ENCODE measurements around the gene EFCAB9. TPM values are rescaled to one million over a fixed set of nuclear protein-coding genes. Genes with fewer than 3 reads are reported as not detected.

Gene EFCAB9
- total RNA-seq, 4 donors from 2014 or later: not detected

DNA sequence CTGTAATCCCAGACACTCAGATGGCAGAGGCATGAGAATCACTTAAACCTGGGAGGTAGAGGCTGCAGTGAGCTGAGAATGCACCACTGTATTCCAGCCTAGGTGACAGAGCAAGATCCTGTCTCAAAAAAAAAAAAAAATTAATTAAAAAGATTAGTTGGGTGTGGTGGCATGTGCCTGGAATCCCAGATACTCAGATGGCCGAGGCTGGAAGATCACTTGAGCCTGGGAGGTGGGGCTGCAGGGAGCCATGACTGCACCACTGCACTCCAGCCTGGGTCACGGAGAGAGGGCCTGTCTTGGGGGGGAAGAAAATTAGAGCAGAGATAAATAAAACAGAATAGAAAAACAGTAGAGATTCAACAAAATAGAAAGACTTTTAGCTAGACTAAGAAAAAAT is 54.7 kb downstream of the EFCAB9 start:
- Histone ChIP-seq H3K36me3 (no peaks in the 10 kb centered on the region), H3K9me3 (peaks cover 0 to 5% (median 0%) of the 10 kb centered on the region in 3 donors), H3K27me3 (no peaks in the 10 kb centered on the region), H3K4me3 (no peak overlapping the region), H3K4me1 (peaks cover 0 to 7% (median 0%) of the 10 kb centered on the region in 3 donors), H3K27ac (no peak overlapping the region)
- no peak for DNase-seq
- no peak for TF ChIP-seq POLR2A (IDR thresholded peaks at IDR 0.05)
- TF ChIP-seq, protein P1, sequence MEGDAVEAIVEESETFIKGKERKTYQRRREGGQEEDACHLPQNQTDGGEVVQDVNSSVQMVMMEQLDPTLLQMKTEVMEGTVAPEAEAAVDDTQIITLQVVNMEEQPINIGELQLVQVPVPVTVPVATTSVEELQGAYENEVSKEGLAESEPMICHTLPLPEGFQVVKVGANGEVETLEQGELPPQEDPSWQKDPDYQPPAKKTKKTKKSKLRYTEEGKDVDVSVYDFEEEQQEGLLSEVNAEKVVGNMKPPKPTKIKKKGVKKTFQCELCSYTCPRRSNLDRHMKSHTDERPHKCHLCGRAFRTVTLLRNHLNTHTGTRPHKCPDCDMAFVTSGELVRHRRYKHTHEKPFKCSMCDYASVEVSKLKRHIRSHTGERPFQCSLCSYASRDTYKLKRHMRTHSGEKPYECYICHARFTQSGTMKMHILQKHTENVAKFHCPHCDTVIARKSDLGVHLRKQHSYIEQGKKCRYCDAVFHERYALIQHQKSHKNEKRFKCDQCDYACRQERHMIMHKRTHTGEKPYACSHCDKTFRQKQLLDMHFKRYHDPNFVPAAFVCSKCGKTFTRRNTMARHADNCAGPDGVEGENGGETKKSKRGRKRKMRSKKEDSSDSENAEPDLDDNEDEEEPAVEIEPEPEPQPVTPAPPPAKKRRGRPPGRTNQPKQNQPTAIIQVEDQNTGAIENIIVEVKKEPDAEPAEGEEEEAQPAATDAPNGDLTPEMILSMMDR (IDR thresholded peaks at IDR 0.05): no peak
- WGBS, 2 donors: 85 to 94% methylated on average over 2 of the region's 2 CpGs
- intact Hi-C loops (cut with DNase I): no loop called here

DNA sequence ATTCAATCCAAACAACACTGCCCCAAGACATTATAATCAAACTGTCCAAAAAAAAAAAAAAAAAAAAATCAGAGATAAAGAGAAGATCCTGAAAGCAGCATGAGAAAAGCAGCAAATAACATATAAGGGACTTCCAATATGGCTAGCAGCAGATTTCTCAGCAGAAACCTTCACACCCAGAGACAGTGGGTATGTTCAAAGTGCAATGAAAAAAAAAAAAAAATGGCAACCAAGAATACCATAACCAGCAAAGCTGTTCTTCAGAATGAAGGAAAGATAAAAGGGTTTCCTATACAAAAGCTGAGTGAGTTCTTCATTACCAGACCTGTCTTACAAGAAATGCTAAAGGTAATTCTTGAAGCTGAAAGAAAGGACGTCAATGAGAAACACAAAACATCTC is 57.4 kb downstream of the EFCAB9 start:
- Histone ChIP-seq H3K36me3 (peaks cover 0 to 16% (median 0%) of the 10 kb centered on the region in 3 donors), H3K9me3 (peaks cover 0 to 5% (median 0%) of the 10 kb centered on the region in 3 donors), H3K27me3 (no peaks in the 10 kb centered on the region), H3K27ac (no peak overlapping the region), H3K4me3 (no peak overlapping the region), H3K4me1 (no peaks in the 10 kb centered on the region)
- intact Hi-C loops (cut with DNase I): no loop called here
- 86 to 88% methylated on average over 1 of the region's 1 CpG for WGBS, 2 donors
- no peak for DNase-seq
- no peak for TF ChIP-seq POLR2A (IDR thresholded peaks at IDR 0.05)
- TF ChIP-seq, protein P1 (IDR thresholded peaks at IDR 0.05): no peak

DNA sequence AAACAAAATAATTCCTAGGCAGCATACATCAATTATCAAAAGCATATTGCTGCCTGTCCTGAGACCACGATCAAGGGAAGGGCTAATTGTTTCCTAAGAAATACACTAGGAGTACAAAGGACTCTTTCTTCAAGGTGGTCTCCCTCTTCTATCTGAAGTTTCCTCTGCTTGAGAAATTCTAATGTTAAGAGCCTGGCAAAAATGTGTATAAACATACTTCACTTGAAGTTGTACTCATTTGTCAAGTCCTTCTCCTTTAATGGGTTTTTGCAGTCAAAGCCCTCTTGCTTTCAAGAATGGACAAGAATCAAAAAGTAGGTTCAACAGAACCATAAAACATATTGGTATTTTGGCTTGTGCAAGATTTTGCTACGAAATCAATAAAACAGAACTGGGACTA is 58.5 kb downstream of the EFCAB9 start:
- no peak for DNase-seq
- 86 to 100% methylated on average over 2 of the region's 2 CpGs for WGBS, 2 donors

More for the DNA sequence above, 58.5 kb downstream of the EFCAB9 start:
- intact Hi-C loops (cut with DNase I): no loop called here
- H3K9me3 ChIP-seq: peaks cover 0 to 5% (median 0%) of the 10 kb centered on the region in 3 donors
- no peaks in the 10 kb centered on the region for H3K4me1 ChIP-seq
- H3K4me3 ChIP-seq: no peak overlapping the region
- no peak for TF ChIP-seq POLR2A (IDR thresholded peaks at IDR 0.05)
- TF ChIP-seq, protein P1 (IDR thresholded peaks at IDR 0.05): no peak
- H3K36me3 ChIP-seq: peaks cover 0 to 16% (median 0%) of the 10 kb centered on the region in 3 donors
- H3K27me3 ChIP-seq: no peaks in the 10 kb centered on the region
- H3K27ac ChIP-seq: no peak overlapping the region

Small RNA genes within 50 kb of the gene (small RNA-seq; reads per million reads assigned to genes)
- gene RF00191: 0 reads per million in 4 donors

Other genes starting within 250 kb of the EFCAB9 start
- 10 to 100 TPM; 43.5 to 63.2 (median 49.0) TPM for gene FBXW11, start 187.5 kb upstream of the EFCAB9 start, total RNA-seq
- gene STK10, start 5.9 kb upstream of the EFCAB9 start, total RNA-seq: 10 to 100 TPM in 1 of 4 donors, 1 to 10 TPM in 3; 5.4 to 15.6 (median 8.9) TPM
- 10 to 100 TPM in 3 of 4 donors, 1 to 10 TPM in 1; 9.1 to 14.7 (median 12.3) TPM for gene UBTD2, start 89.6 kb downstream of the EFCAB9 start, total RNA-seq